HEK293 (cell line): ENCODE measurements around the gene CCHCR1.

Experiments
- BCL11B ChIP-seq: fragments of 450-650 bp; formaldehyde crosslinking; IDR thresholded peaks from 2 replicates; pipeline ENCODE4 v1.5.1; 2016; ENCODE audit warnings: low read depth, missing biosample characterization, missing genetic modification characterization
- MYNN ChIP-seq: fragments of 450-650 bp; formaldehyde crosslinking; IDR thresholded peaks from 2 replicates; pipeline ENCODE4 v1.5.1; 2016; ENCODE audit warnings: missing biosample characterization, missing genetic modification characterization, borderline replicate concordance
- OVOL3 ChIP-seq: fragments of 450-650 bp; formaldehyde crosslinking; IDR thresholded peaks from 2 replicates; pipeline ENCODE4 v1.5.1; 2016; ENCODE audit warnings: missing biosample characterization, missing genetic modification characterization
- TCF7L2 ChIP-seq: IDR thresholded peaks from 2 replicates; pipeline ENCODE4 v1.6.1; 2011; ENCODE audit warnings: low read depth, mild to moderate bottlenecking, inconsistent platforms, low read length, moderate library complexity, borderline replicate concordance
- TSHZ1 ChIP-seq: fragments of 450-650 bp; formaldehyde crosslinking; IDR thresholded peaks from 2 replicates; pipeline ENCODE4 v1.5.1; 2016; ENCODE audit warnings: missing biosample characterization, missing genetic modification characterization, borderline replicate concordance
- WT1 ChIP-seq: fragments of 450-650 bp; formaldehyde crosslinking; IDR thresholded peaks from 2 replicates; pipeline ENCODE4 v1.5.1; 2016; ENCODE audit warnings: missing biosample characterization, missing genetic modification characterization
- ZBTB10 ChIP-seq: fragments of 450-650 bp; formaldehyde crosslinking; IDR thresholded peaks from 2 replicates; pipeline ENCODE4 v1.5.1; 2016; ENCODE audit warnings: missing biosample characterization, missing genetic modification characterization
- ZBTB17 ChIP-seq: fragments of 450-650 bp; formaldehyde crosslinking; IDR thresholded peaks from 2 replicates; pipeline ENCODE4 v1.5.1; 2016; ENCODE audit warnings: missing biosample characterization, missing genetic modification characterization
- ZBTB49 ChIP-seq: fragments of 450-650 bp; formaldehyde crosslinking; IDR thresholded peaks from 2 replicates; pipeline ENCODE4 v1.5.1; 2016; ENCODE audit warnings: missing biosample characterization, missing genetic modification characterization, low read depth
- ZBTB6 ChIP-seq: fragments of 450-650 bp; formaldehyde crosslinking; IDR thresholded peaks from 2 replicates; pipeline ENCODE4 v1.5.1; 2017; ENCODE audit warnings: missing biosample characterization, missing genetic modification characterization
- ZEB2 ChIP-seq: fragments of 450-650 bp; formaldehyde crosslinking; IDR thresholded peaks from 2 replicates; pipeline ENCODE4 v1.5.1; 2016; ENCODE audit warnings: missing biosample characterization, missing genetic modification characterization
- ZNF132 ChIP-seq: fragments of 450-650 bp; formaldehyde crosslinking; IDR thresholded peaks from 2 replicates; pipeline ENCODE4 v1.5.1; 2017; ENCODE audit warnings: missing biosample characterization, missing genetic modification characterization, borderline replicate concordance
- ZNF18 ChIP-seq: fragments of 450-650 bp; formaldehyde crosslinking; IDR thresholded peaks from 2 replicates; pipeline ENCODE4 v1.5.1; 2016; ENCODE audit warnings: missing biosample characterization, missing genetic modification characterization
- ZNF280D ChIP-seq: fragments of 450-650 bp; formaldehyde crosslinking; IDR thresholded peaks from 2 replicates; pipeline ENCODE4 v1.5.1; 2016; ENCODE audit warnings: missing biosample characterization, missing genetic modification characterization
- ZNF335 ChIP-seq: fragments of 450-650 bp; formaldehyde crosslinking; conservative IDR thresholded peaks from 2 replicates; pipeline ENCODE4 v1.5.1; 2016; ENCODE audit warnings: missing biosample characterization, missing genetic modification characterization
- ZNF350 ChIP-seq: fragments of 450-650 bp; formaldehyde crosslinking; IDR thresholded peaks from 2 replicates; pipeline ENCODE4 v1.5.0; 2017; ENCODE audit warnings: missing biosample characterization, mild to moderate bottlenecking, missing genetic modification characterization
- ZNF513 ChIP-seq: fragments of 450-650 bp; IDR thresholded peaks from 2 replicates; pipeline ENCODE4 v1.5.1; 2018; ENCODE audit warnings: missing biosample characterization, missing genetic modification characterization
- ZNF561 ChIP-seq: fragments of 450-650 bp; IDR thresholded peaks from 2 replicates; pipeline ENCODE4 v1.5.1; 2018; ENCODE audit warnings: missing biosample characterization, missing genetic modification characterization, borderline replicate concordance
- ZNF660 ChIP-seq: fragments of 450-650 bp; IDR thresholded peaks from 2 replicates; pipeline ENCODE4 v1.5.1; 2018; ENCODE audit warnings: missing biosample characterization, mild to moderate bottlenecking, missing genetic modification characterization
- ZNF701 ChIP-seq: fragments of 450-650 bp; formaldehyde crosslinking; IDR thresholded peaks from 2 replicates; pipeline ENCODE4 v1.5.1; 2016; ENCODE audit warnings: missing biosample characterization, missing genetic modification characterization
- ZNF707 ChIP-seq: fragments of 450-650 bp; formaldehyde crosslinking; IDR thresholded peaks from 2 replicates; pipeline ENCODE4 v1.5.1; 2016; ENCODE audit warnings: missing biosample characterization, missing genetic modification characterization
- ZNF768 ChIP-seq: fragments of 450-650 bp; formaldehyde crosslinking; IDR thresholded peaks from 2 replicates; pipeline ENCODE4 v1.5.1; 2018; ENCODE audit warnings: missing biosample characterization, mild to moderate bottlenecking, missing genetic modification characterization

The CCHCR1 gene

GRCh38 chr6:31197559-31198305 lies 40.1 kb upstream of the CCHCR1 start (continued):
- TF ChIP-seq ZNF18 (tag by site-specific recombination) (no peak), ZNF132 (tag by site-specific recombination) (no peak), ZNF280D (tag by site-specific recombination) (no peak), ZNF701 (no peak), TSHZ1 (no peak), OVOL3 (tag by site-specific recombination) (peak; percentile 58; the same call in 1 of the 2 replicates), ZNF513 (tag by site-specific recombination) (no peak), ZNF707 (no peak), ZNF768 (tag by site-specific recombination) (no peak), ZEB2 (tag by site-specific recombination) (peak; percentile 68), MYNN (tag by site-specific recombination) (no peak), ZBTB49 (tag by site-specific recombination) (no peak), WT1 (tag by site-specific recombination) (peak; percentile 47; the same call in 1 of the 2 replicates), ZNF350 (no peak), ZNF660 (tag by site-specific recombination) (no peak; the same call in 1 of the 2 replicates), ZBTB6 (no peak), ZBTB10 (tag by site-specific recombination) (no peak), ZNF335 (tag by site-specific recombination) (peak; percentile 24; the same call in 1 of the 2 replicates), TCF7L2 (no peak), ZBTB17 (peak; percentile 58; the same call in 1 of the 2 replicates), BCL11B (no peak), ZNF561 (tag by site-specific recombination) (no peak; the same call in 1 of the 2 replicates)
